Measurements from ENCODE around the gene OPA1. TPM values are rescaled to one million over a fixed set of nuclear protein-coding genes. Genes with fewer than 3 reads are reported as not detected.
"Not testable (repeated sequence)": the region's sequence is repeated elsewhere in the genome, so short reads cannot be mapped to it uniquely, and the experiment has no call there.

OPA1 gene
- total RNA-seq, 2 experiments from 2014 or later, result 43.2 to 57.3 TPM

DNA sequence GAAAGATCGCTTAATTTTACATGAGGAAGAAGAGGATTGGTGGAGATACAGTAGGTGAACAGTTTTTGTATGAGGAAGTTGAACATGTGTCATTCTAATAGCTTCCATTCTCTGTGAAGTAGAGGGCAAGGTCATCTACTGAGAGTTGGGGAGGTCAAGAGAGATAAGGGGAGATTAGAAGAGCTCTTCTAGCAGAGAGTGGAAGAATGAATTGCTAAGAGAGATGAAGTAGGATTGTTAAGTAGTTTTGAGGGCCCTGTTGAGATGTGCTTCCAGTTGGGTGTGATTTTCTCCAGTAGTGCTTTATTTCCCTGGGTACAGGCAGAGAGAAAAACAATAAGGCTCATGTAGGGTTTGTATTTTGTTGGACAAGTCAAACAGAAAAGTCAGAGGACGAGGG lies 5.2 kb downstream of the OPA1 start:
- Histone ChIP-seq H3K9me3 (ENCODE audit: low read length) (no peaks in the 10 kb centered on the region), H3K4me3 (ENCODE audit: low read depth, low read length, poor library complexity, severe bottlenecking) (no peak overlapping the region), H3K4me1 (ENCODE audit: insufficient read depth, low read length, poor library complexity, severe bottlenecking) (peaks cover 10% of the 10 kb centered on the region), H3K79me2 (ENCODE audit: insufficient read depth, low read depth, low read length) (peaks cover 22% of the 10 kb centered on the region), H3K4me2 (ENCODE audit: low read length) (no peak overlapping the region), H4K20me1 (ENCODE audit: insufficient read depth, low read length) (peaks cover 3% of the 10 kb centered on the region; the same call in 1 of the 2 replicates), H3K36me3 (ENCODE audit: insufficient read depth, low read length) (no peaks in the 10 kb centered on the region), H3K9me2 (ENCODE audit: insufficient read depth, low read length) (no peaks in the 10 kb centered on the region), H2AFZ (ENCODE audit: low read length) (no peak overlapping the region), H3K27ac (ENCODE audit: low read depth, low read length, poor library complexity, severe bottlenecking) (no peak overlapping the region)
- POLR2A ChIA-PET, result interaction anchor here (0.6 to 0.9 kb wide), 5 partner anchors 13 to 469 kb away, joined by 3 to 9 read pairs (median 4); no protein-coding TSS in a partner anchor
- no peak for DNase-seq (ENCODE audit: low spot score)
- intact Hi-C loops (cut with micrococcal nuclease; ENCODE audit: unreplicated experiment), result no loop called here
- TF ChIP-seq EZH2phosphoT487 (IDR thresholded peaks at IDR 0.05; ENCODE audit: borderline replicate concordance, low read depth, low read length), result no peak
- TF ChIP-seq, protein P1, sequence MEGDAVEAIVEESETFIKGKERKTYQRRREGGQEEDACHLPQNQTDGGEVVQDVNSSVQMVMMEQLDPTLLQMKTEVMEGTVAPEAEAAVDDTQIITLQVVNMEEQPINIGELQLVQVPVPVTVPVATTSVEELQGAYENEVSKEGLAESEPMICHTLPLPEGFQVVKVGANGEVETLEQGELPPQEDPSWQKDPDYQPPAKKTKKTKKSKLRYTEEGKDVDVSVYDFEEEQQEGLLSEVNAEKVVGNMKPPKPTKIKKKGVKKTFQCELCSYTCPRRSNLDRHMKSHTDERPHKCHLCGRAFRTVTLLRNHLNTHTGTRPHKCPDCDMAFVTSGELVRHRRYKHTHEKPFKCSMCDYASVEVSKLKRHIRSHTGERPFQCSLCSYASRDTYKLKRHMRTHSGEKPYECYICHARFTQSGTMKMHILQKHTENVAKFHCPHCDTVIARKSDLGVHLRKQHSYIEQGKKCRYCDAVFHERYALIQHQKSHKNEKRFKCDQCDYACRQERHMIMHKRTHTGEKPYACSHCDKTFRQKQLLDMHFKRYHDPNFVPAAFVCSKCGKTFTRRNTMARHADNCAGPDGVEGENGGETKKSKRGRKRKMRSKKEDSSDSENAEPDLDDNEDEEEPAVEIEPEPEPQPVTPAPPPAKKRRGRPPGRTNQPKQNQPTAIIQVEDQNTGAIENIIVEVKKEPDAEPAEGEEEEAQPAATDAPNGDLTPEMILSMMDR (conservative IDR thresholded peaks at IDR 0.05; ENCODE audit: low read length), result no peak
- no TSS peak for BruUV-seq (replicated peaks)
- CTCF ChIA-PET (ENCODE audit: unreplicated experiment), result no interaction called here

DNA sequence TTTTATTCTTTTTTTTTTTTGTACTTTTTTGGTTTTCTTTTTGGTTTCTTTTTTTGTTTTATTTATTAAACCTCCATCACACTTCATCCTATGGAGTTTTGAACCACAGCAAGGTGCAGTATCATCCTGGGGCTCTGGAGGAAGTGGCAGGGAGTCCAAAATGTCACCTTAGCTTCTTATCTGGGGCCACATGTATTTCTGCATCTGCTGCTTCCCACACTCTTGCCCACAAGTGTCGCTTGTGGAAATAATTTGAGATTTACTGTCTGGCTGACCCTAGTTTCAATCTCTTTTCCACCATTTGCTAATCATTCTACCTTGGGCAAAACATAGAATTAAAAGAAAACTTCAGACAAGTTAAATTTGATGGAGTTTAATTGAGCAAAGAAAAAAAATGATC lies 6.4 kb downstream of the OPA1 start:
- intact Hi-C loops (cut with micrococcal nuclease; ENCODE audit: unreplicated experiment), result no loop called here
- H3K79me2 ChIP-seq (ENCODE audit: insufficient read depth, low read depth, low read length), result peaks cover 11% of the 10 kb centered on the region; the same call in 1 of the 2 replicates

DNA sequence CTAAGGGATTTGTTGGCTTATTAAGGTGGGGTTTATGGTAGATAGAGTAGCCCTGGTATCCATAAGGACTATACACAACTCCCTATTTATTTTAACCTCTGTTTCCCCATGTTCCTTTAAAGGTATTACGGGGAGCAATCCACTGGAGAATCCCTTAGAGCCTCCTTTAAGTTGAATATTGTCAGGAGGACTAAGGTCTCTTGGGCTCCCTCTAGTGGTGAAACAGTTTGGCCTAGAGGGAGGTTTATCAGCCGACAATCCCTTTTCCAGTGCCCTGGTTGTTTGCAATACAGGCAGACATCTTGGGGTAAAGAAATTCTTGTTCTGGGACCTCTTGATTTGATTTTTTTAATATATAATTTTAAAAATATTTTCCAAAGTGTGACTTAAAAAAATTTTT lies 12.9 kb downstream of the OPA1 start:
- Histone ChIP-seq H3K4me1 (ENCODE audit: insufficient read depth, low read length, poor library complexity, severe bottlenecking) (no peaks in the 10 kb centered on the region), H3K79me2 (ENCODE audit: insufficient read depth, low read depth, low read length) (no peaks in the 10 kb centered on the region), H3K4me2 (ENCODE audit: low read length) (no peak overlapping the region), H3K9me2 (ENCODE audit: insufficient read depth, low read length) (no peaks in the 10 kb centered on the region), H3K4me3 (ENCODE audit: low read depth, low read length, poor library complexity, severe bottlenecking) (no peak overlapping the region), H4K20me1 (ENCODE audit: insufficient read depth, low read length) (no peaks in the 10 kb centered on the region; the same call in 1 of the 2 replicates), H3K27ac (ENCODE audit: low read depth, low read length, poor library complexity, severe bottlenecking) (no peak overlapping the region), H2AFZ (ENCODE audit: low read length) (no peak overlapping the region), H3K36me3 (ENCODE audit: insufficient read depth, low read length) (no peaks in the 10 kb centered on the region), H3K9me3 (ENCODE audit: low read length) (no peaks in the 10 kb centered on the region)
- intact Hi-C loops (cut with micrococcal nuclease; ENCODE audit: unreplicated experiment), result no loop called here
- DNase-seq (ENCODE audit: low spot score), result peak; percentile 73
- ChIA-PET POLR2A (no interaction called here), CTCF (ENCODE audit: unreplicated experiment) (no interaction called here)
- no TSS peak for BruUV-seq (replicated peaks)
- TF ChIP-seq, protein P1 (conservative IDR thresholded peaks at IDR 0.05; ENCODE audit: low read length), result peak; percentile 87
- no peak for TF ChIP-seq EZH2phosphoT487 (IDR thresholded peaks at IDR 0.05; ENCODE audit: borderline replicate concordance, low read depth, low read length)

More for the DNA sequence above, 6.4 kb downstream of the OPA1 start:
- Histone ChIP-seq H3K4me1 (ENCODE audit: insufficient read depth, low read length, poor library complexity, severe bottlenecking) (peaks cover 5% of the 10 kb centered on the region), H2AFZ (ENCODE audit: low read length) (no peak overlapping the region), H4K20me1 (ENCODE audit: insufficient read depth, low read length) (peaks cover 3% of the 10 kb centered on the region), H3K9me3 (ENCODE audit: low read length) (no peaks in the 10 kb centered on the region), H3K4me2 (ENCODE audit: low read length) (no peak overlapping the region), H3K36me3 (ENCODE audit: insufficient read depth, low read length) (no peaks in the 10 kb centered on the region), H3K27ac (ENCODE audit: low read depth, low read length, poor library complexity, severe bottlenecking) (no peak overlapping the region), H3K4me3 (ENCODE audit: low read depth, low read length, poor library complexity, severe bottlenecking) (no peak overlapping the region), H3K9me2 (ENCODE audit: insufficient read depth, low read length) (no peaks in the 10 kb centered on the region)
- BruUV-seq (replicated peaks), result no TSS peak
- ChIA-PET CTCF (ENCODE audit: unreplicated experiment) (no interaction called here), POLR2A (interaction anchor here (0.7 kb wide), 1 partner anchor 1463 kb away, joined by 3 read pairs; no protein-coding TSS in a partner anchor)
- DNase-seq (ENCODE audit: low spot score), result no peak
- TF ChIP-seq EZH2phosphoT487 (IDR thresholded peaks at IDR 0.05; ENCODE audit: borderline replicate concordance, low read depth, low read length), result no peak
- TF ChIP-seq, protein P1 (conservative IDR thresholded peaks at IDR 0.05; ENCODE audit: low read length), result no peak

DNA sequence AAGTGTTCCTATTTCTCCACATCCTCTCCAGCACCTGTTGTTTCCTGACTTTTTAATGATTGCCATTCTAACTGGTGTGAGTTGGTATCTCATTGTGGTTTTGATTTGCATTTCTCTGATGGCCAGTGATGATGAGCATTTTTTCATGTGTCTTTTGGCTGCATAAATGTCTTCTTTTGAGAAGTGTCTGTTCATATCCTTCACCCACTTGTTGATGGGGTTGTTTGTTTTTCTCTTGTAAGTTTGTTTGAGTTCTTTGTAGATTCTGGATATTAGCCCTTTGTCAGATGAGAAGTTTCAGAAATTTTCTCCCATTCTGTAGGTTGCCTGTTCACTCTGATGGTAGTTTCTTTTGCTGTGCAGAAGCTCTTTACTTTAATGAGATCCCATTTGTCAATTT lies 13.9 kb downstream of the OPA1 start:
- DNase-seq (ENCODE audit: low spot score); H3K79me2 ChIP-seq (ENCODE audit: insufficient read depth, low read depth, low read length); H2AFZ ChIP-seq (ENCODE audit: low read length); H4K20me1 ChIP-seq (ENCODE audit: insufficient read depth, low read length); POLR2A ChIA-PET; H3K36me3 ChIP-seq (ENCODE audit: insufficient read depth, low read length); H3K4me1 ChIP-seq (ENCODE audit: insufficient read depth, low read length, poor library complexity, severe bottlenecking); H3K4me2 ChIP-seq (ENCODE audit: low read length); BruUV-seq (replicated peaks); H3K9me3 ChIP-seq (ENCODE audit: low read length); intact Hi-C loops (cut with micrococcal nuclease; ENCODE audit: unreplicated experiment); H3K9me2 ChIP-seq (ENCODE audit: insufficient read depth, low read length); CTCF ChIA-PET (ENCODE audit: unreplicated experiment); H3K4me3 ChIP-seq (ENCODE audit: low read depth, low read length, poor library complexity, severe bottlenecking); H3K27ac ChIP-seq (ENCODE audit: low read depth, low read length, poor library complexity, severe bottlenecking): not testable (repeated sequence)
